GM21825 (cell line): ENCODE results near the gene PTPN2.

Experiments
- ATAC-seq: cut with Tn5 transposase; IDR thresholded peaks from one replicate; pipeline ENCODE4 v1.9.1; 2021; ENCODE audit warnings: mild to moderate bottlenecking, moderate library complexity; ENCODE audit not compliant: unreplicated experiment

Gene PTPN2

GRCh38 chr18:12750076-12750714 is 133.8 kb downstream of the PTPN2 start:
- no peak for ATAC-seq

GRCh38 chr18:12749121-12749520 is 134.9 kb downstream of the PTPN2 start:
- ATAC-seq: no peak

- no peak for ATAC-seq
These were observed 135.4 kb downstream of the PTPN2 start for GRCh38 chr18:12748671-12749070.

- ATAC-seq: no peak
These were observed 136.3 kb downstream of the PTPN2 start for GRCh38 chr18:12747530-12748315.

- no peak for ATAC-seq
These were observed 138.8 kb downstream of the PTPN2 start for GRCh38 chr18:12745095-12745795.

GRCh38 chr18:12744103-12744502 is 139.9 kb downstream of the PTPN2 start:
- ATAC-seq: no peak

- ATAC-seq: no peak
These were observed 141.6 kb downstream of the PTPN2 start for GRCh38 chr18:12742453-12742852.
